GM21737 (cell line): Measurements from ENCODE around the gene CRHR2.

Experiments
- ATAC-seq: cut with Tn5 transposase; IDR thresholded peaks from one replicate; pipeline ENCODE4 v1.9.1; 2021; ENCODE audit warnings: mild to moderate bottlenecking, moderate library complexity; ENCODE audit not compliant: unreplicated experiment

The CRHR2 gene

GRCh38 chr7:30633223-30633622, 49.0 kb downstream of the CRHR2 start:
- no peak for ATAC-seq

DNA sequence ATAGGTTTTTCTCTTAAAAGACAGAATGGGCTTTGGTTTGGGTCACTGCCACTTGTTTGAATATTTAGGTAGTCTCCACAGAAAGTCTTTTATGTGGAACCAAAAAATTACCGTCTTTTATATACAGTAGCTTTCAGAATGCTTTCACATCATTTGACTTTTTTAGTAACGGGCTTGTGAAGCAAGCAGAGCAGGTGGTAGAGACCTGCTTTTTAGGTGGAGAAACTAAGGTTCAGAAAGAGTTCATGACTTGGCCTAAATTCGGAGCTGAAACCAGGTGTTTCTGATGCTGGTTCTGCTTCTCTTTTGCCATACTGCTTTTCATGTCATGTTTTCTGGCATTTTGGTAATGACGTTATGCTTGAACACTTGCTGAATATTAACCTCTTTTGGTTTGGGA, 51.3 kb downstream of the CRHR2 start:
- no peak for ATAC-seq

DNA sequence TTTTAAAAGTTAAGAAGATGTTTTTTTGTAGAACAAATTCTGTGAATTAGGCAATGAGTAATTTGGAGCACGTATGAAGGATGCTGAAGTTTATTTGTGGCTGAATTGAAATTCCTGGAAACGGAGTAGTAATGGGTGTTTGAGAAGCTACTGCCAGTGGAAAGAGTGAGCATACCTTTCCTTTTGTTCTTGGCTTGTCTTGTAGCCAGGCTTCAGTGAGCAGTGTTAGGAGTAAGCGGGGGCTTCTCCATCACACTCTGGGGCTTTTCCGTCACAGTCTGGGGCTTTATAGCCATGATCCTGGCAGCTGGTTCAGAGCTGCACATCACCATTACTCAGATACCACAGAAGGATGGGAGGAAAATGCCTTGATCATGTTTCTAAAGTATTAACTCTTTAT, 55.2 kb downstream of the CRHR2 start:
- no peak for ATAC-seq

GRCh38 chr7:30625283-30625682, 57.0 kb downstream of the CRHR2 start:
- no peak for ATAC-seq

GRCh38 chr7:30618961-30619360, 63.3 kb downstream of the CRHR2 start:
- ATAC-seq = no peak

GRCh38 chr7:30618080-30618676, 64.1 kb downstream of the CRHR2 start:
- ATAC-seq = no peak

GRCh38 chr7:30617359-30617758, 64.9 kb downstream of the CRHR2 start:
- no peak for ATAC-seq

DNA sequence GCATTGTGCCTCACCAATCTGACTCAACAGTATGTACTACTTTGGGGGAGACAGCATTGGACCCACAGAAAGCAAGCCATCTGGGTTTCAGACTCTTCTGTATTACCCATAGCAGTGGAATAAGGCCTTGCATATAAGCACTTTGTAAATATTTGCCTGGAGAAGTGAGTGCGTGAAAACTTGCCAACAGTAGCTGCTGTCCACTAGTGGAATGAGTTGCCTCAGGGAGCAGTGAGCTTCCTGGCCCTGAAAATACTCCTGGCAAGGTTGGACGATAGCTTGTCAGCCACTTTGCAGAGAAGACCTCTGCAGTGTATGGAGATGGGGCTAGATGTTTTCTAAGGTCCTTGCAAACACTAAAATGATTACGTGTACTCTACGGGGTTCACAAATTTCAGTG, 65.9 kb downstream of the CRHR2 start:
- no peak for ATAC-seq

DNA sequence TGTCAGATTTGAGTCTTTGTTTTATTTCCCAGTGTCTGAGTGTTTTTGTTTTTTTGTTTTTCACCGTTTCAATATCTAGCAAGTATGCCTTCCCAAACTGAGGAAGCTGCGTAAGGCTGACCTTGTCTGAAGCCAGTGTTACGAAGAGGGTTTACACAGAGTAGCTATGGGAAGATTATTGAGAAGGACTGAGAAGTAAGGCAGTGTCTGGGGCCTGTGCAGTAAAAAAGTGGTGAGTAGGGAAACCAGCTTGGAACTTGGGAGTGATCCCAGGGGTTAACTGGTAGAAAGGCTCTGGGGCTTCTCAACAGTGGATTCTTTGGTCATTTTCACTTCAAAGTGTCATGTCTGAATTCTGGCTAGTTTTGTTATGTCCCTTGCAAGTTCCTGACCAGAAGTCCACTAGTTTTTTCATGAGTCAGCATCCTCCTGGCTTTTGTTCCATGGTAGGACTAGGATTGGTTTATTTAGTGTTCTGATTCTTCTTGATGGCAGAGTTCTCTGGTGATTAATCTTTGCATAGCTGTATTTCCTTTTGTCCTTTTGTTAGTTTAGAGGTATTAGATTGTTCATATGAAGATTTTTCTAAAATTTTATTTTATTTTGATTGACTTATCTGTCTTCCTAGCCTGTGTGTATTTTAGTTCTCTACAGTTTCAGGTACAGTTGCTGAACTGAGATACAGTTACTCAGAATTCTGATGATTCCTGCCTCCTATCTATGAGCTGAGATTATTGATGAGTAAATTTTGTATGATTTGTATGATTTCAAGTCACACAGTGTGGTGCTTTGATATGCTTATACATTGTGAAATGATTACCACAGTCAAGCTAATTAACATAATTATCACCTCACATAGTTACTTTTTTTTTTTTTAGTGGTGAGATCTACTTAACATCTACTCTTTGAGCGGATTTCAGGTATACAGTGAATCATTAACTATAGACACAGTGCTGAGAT, 68.6 kb downstream of the CRHR2 start:
- no peak for ATAC-seq

DNA sequence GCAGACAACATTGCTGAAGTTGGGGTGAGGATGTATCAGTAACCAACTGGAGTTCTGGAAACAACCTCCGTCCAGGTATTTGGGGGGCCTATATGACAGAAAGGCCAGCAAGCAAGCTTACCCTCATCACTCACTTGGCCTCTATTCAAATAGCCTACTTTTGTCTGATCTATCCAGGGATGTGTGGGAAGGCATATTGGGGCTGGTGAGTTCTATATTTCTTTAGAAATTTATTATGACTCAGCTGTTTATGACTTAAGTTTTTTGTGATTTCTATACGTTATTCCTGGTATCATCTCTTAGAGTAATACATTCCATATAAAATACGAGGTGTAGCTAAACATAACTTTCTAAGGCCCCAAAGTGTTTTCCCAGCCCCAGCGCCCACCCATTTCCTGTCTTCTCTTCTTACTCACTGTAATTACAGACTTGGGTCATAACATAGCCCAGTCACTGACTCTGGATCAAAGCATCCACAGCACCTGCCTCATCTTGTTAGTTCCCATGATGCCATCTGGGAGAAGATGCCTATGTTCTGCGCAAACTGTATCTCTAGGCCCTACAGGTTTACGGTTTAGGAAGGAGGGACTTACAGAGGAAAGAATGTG, 69.5 kb downstream of the CRHR2 start:
- ATAC-seq = no peak

DNA sequence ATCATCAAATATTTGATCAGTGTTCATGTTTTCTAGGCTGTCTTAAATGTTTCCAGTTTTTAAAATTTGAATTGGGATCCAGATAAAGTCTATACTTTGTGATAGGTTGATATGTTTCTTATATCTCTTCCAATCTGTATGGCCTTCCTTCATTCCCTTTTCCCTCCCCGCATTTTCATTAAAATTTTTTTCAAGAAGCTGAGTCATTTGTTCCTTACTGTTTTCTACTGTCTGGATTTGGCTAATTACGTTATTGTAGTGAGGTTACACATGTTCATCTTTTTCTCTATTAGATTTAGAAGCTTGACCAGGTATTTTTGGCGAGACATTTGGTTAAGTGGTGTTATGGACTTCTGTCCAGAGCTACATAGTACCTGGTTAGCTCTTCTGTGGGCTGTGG, 76.4 kb downstream of the CRHR2 start:
- ATAC-seq = no peak

- no peak for ATAC-seq
Observed at GRCh38 chr7:30604901-30605300, 77.4 kb downstream of the CRHR2 start.
